ENCODE data around the gene KDM1A.

KDM1A gene

DNA sequence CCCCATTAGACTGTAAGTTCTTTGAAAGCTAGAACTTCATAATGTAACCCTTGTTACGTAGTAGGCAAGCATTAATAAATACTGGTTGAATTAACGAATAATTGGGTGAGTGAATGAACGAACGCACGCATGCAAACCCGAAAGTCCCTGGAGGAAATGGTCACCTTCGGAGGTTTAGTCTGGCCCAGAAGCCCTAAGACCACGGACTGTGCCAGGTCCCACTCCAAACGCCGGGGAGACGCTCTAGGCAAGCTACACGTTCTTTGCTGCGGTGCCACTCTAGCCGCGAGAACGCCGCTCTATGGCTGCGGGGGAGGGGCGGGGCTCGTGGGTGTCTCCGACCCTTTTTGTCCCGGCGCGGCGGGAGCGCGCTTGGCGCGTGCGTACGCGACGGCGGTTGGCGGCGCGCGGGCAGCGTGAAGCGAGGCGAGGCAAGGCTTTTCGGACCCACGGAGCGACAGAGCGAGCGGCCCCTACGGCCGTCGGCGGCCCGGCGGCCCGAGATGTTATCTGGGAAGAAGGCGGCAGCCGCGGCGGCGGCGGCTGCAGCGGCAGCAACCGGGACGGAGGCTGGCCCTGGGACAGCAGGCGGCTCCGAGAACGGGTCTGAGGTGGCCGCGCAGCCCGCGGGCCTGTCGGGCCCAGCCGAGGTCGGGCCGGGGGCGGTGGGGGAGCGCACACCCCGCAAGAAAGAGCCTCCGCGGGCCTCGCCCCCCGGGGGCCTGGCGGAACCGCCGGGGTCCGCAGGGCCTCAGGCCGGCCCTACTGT is at the start of gene KDM1A (continued):
- TF ChIP-seq, protein P1, sequence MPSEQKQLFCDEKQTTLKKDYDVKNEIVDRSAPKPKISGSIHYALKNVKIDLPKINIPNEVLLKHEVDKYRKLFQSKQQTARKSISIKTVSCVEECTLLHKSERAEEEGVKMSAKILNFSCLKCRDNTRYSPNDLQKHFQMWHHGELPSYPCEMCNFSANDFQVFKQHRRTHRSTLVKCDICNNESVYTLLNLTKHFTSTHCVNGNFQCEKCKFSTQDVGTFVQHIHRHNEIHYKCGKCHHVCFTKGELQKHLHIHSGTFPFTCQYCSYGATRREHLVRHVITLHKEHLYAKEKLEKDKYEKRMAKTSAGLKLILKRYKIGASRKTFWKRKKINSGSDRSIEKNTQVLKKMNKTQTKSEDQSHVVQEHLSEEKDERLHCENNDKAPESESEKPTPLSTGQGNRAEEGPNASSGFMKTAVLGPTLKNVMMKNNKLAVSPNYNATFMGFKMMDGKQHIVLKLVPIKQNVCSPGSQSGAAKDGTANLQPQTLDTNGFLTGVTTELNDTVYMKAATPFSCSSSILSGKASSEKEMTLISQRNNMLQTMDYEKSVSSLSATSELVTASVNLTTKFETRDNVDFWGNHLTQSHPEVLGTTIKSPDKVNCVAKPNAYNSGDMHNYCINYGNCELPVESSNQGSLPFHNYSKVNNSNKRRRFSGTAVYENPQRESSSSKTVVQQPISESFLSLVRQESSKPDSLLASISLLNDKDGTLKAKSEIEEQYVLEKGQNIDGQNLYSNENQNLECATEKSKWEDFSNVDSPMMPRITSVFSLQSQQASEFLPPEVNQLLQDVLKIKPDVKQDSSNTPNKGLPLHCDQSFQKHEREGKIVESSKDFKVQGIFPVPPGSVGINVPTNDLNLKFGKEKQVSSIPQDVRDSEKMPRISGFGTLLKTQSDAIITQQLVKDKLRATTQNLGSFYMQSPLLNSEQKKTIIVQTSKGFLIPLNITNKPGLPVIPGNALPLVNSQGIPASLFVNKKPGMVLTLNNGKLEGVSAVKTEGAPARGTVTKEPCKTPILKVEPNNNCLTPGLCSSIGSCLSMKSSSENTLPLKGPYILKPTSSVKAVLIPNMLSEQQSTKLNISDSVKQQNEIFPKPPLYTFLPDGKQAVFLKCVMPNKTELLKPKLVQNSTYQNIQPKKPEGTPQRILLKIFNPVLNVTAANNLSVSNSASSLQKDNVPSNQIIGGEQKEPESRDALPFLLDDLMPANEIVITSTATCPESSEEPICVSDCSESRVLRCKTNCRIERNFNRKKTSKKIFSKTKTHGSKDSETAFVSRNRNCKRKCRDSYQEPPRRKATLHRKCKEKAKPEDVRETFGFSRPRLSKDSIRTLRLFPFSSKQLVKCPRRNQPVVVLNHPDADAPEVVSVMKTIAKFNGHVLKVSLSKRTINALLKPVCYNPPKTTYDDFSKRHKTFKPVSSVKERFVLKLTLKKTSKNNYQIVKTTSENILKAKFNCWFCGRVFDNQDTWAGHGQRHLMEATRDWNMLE (tag by site-specific recombination; conservative IDR thresholded peaks at IDR 0.05; ENCODE audit: low read depth): peak; percentile 73
- TF ChIP-seq, protein P2, sequence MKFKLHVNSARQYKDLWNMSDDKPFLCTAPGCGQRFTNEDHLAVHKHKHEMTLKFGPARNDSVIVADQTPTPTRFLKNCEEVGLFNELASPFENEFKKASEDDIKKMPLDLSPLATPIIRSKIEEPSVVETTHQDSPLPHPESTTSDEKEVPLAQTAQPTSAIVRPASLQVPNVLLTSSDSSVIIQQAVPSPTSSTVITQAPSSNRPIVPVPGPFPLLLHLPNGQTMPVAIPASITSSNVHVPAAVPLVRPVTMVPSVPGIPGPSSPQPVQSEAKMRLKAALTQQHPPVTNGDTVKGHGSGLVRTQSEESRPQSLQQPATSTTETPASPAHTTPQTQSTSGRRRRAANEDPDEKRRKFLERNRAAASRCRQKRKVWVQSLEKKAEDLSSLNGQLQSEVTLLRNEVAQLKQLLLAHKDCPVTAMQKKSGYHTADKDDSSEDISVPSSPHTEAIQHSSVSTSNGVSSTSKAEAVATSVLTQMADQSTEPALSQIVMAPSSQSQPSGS (tag by site-specific recombination; IDR thresholded peaks at IDR 0.05; ENCODE audit: low read depth): no peak
- TF ChIP-seq OSR2 (tag by site-specific recombination; IDR thresholded peaks at IDR 0.05): 0 out of 2 replicates have a peak, but pooled peaks have one; percentile 25
- TF ChIP-seq ZNF473 (tag by site-specific recombination; IDR thresholded peaks at IDR 0.05): no peak
- TF ChIP-seq ZNF132 (tag by site-specific recombination; IDR thresholded peaks at IDR 0.05; ENCODE audit: borderline replicate concordance): no peak
- TF ChIP-seq, protein P3, sequence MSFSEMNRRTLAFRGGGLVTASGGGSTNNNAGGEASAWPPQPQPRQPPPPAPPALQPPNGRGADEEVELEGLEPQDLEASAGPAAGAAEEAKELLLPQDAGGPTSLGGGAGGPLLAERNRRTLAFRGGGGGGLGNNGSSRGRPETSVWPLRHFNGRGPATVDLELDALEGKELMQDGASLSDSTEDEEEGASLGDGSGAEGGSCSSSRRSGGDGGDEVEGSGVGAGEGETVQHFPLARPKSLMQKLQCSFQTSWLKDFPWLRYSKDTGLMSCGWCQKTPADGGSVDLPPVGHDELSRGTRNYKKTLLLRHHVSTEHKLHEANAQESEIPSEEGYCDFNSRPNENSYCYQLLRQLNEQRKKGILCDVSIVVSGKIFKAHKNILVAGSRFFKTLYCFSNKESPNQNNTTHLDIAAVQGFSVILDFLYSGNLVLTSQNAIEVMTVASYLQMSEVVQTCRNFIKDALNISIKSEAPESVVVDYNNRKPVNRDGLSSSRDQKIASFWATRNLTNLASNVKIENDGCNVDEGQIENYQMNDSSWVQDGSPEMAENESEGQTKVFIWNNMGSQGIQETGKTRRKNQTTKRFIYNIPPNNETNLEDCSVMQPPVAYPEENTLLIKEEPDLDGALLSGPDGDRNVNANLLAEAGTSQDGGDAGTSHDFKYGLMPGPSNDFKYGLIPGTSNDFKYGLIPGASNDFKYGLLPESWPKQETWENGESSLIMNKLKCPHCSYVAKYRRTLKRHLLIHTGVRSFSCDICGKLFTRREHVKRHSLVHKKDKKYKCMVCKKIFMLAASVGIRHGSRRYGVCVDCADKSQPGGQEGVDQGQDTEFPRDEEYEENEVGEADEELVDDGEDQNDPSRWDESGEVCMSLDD (tag by site-specific recombination; IDR thresholded peaks at IDR 0.05): peak; percentile 62; the same call in 1 of the 2 replicates
- peak; percentile 36; the same call in 1 of the 2 replicates for TF ChIP-seq WT1 (tag by site-specific recombination; IDR thresholded peaks at IDR 0.05)
- no peak for TF ChIP-seq ZNF157 (tag by site-specific recombination; IDR thresholded peaks at IDR 0.05)
- TF ChIP-seq, protein P4, sequence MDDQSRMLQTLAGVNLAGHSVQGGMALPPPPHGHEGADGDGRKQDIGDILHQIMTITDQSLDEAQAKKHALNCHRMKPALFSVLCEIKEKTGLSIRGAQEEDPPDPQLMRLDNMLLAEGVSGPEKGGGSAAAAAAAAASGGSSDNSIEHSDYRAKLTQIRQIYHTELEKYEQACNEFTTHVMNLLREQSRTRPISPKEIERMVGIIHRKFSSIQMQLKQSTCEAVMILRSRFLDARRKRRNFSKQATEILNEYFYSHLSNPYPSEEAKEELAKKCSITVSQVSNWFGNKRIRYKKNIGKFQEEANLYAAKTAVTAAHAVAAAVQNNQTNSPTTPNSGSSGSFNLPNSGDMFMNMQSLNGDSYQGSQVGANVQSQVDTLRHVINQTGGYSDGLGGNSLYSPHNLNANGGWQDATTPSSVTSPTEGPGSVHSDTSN (CRISPR knock-in tag; IDR thresholded peaks at IDR 0.05): peak; percentile 47; the same call in 1 of the 2 replicates
- TF ChIP-seq ZNF623 (tag by site-specific recombination; IDR thresholded peaks at IDR 0.05): peak; percentile 15; the same call in 1 of the 2 replicates
- TF ChIP-seq, protein P5, sequence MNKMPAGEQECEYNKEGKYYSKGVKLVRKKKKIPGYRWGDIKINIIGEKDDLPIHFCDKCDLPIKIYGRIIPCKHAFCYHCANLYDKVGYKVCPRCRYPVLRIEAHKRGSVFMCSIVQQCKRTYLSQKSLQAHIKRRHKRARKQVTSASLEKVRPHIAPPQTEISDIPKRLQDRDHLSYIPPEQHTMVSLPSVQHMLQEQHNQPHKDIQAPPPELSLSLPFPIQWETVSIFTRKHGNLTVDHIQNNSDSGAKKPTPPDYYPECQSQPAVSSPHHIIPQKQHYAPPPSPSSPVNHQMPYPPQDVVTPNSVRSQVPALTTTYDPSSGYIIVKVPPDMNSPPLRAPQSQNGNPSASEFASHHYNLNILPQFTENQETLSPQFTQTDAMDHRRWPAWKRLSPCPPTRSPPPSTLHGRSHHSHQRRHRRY (tag by site-specific recombination; IDR thresholded peaks at IDR 0.05): no peak
- TF ChIP-seq KLF16 (tag by site-specific recombination; IDR thresholded peaks at IDR 0.05): peak; percentile 93
- no peak for TF ChIP-seq ZNF10 (tag by site-specific recombination; IDR thresholded peaks at IDR 0.05)
- no peak for TF ChIP-seq ZNF341 (tag by site-specific recombination; IDR thresholded peaks at IDR 0.05; ENCODE audit: low read depth)
- TF ChIP-seq ZIC2 (tag by site-specific recombination; IDR thresholded peaks at IDR 0.05): peak; percentile 71
- TF ChIP-seq ZNF571 (tag by site-specific recombination; IDR thresholded peaks at IDR 0.05): no peak
- TF ChIP-seq MZF1 (tag by site-specific recombination; IDR thresholded peaks at IDR 0.05; ENCODE audit: borderline replicate concordance): peak; percentile 56; the same call in 1 of the 2 replicates
- 0 out of 2 replicates have a peak, but pooled peaks have one; percentile 7 for TF ChIP-seq ZSCAN16 (tag by site-specific recombination; IDR thresholded peaks at IDR 0.05)
- TF ChIP-seq, protein P6, sequence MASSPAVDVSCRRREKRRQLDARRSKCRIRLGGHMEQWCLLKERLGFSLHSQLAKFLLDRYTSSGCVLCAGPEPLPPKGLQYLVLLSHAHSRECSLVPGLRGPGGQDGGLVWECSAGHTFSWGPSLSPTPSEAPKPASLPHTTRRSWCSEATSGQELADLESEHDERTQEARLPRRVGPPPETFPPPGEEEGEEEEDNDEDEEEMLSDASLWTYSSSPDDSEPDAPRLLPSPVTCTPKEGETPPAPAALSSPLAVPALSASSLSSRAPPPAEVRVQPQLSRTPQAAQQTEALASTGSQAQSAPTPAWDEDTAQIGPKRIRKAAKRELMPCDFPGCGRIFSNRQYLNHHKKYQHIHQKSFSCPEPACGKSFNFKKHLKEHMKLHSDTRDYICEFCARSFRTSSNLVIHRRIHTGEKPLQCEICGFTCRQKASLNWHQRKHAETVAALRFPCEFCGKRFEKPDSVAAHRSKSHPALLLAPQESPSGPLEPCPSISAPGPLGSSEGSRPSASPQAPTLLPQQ (tag by site-specific recombination; IDR thresholded peaks at IDR 0.05): peak; percentile 92
- TF ChIP-seq, protein P7, sequence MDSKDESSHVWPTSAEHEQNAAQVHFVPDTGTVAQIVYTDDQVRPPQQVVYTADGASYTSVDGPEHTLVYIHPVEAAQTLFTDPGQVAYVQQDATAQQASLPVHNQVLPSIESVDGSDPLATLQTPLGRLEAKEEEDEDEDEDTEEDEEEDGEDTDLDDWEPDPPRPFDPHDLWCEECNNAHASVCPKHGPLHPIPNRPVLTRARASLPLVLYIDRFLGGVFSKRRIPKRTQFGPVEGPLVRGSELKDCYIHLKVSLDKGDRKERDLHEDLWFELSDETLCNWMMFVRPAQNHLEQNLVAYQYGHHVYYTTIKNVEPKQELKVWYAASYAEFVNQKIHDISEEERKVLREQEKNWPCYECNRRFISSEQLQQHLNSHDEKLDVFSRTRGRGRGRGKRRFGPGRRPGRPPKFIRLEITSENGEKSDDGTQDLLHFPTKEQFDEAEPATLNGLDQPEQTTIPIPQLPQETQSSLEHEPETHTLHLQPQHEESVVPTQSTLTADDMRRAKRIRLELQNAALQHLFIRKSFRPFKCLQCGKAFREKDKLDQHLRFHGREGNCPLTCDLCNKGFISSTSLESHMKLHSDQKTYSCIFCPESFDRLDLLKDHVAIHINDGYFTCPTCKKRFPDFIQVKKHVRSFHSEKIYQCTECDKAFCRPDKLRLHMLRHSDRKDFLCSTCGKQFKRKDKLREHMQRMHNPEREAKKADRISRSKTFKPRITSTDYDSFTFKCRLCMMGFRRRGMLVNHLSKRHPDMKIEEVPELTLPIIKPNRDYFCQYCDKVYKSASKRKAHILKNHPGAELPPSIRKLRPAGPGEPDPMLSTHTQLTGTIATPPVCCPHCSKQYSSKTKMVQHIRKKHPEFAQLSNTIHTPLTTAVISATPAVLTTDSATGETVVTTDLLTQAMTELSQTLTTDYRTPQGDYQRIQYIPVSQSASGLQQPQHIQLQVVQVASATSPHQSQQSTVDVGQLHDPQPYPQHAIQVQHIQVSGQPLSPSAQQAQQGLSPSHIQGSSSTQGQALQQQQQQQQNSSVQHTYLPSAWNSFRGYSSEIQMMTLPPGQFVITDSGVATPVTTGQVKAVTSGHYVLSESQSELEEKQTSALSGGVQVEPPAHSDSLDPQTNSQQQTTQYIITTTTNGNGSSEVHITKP (tag by site-specific recombination; IDR thresholded peaks at IDR 0.05): peak; percentile 92
- TF ChIP-seq ZNF785 (tag by site-specific recombination; IDR thresholded peaks at IDR 0.05): peak; percentile 82; the same call in 1 of the 2 replicates

All from HEK293 (cell line).